ENCODE data around the gene COBL.

Gene COBL

DNA sequence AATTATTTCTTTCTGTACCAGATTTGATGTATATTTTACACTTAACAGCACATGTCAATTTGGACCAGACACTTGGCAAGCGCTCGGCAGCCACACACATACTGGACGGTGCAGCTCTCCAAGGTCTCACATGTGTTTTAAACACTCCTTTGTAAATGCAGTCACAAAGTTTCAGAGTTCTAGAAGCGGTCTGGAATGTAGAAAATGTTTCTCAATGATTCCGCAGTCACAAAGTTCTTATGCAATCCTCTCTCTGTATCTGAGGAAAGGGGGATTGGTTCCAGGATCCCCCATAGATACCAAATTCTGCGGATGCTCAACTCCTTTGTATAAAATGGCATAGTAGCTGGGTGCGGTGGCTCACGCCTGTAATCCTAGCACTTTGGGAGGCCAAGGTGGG is 280.9 kb downstream of the COBL start:
- DNase-seq = no peak

DNA sequence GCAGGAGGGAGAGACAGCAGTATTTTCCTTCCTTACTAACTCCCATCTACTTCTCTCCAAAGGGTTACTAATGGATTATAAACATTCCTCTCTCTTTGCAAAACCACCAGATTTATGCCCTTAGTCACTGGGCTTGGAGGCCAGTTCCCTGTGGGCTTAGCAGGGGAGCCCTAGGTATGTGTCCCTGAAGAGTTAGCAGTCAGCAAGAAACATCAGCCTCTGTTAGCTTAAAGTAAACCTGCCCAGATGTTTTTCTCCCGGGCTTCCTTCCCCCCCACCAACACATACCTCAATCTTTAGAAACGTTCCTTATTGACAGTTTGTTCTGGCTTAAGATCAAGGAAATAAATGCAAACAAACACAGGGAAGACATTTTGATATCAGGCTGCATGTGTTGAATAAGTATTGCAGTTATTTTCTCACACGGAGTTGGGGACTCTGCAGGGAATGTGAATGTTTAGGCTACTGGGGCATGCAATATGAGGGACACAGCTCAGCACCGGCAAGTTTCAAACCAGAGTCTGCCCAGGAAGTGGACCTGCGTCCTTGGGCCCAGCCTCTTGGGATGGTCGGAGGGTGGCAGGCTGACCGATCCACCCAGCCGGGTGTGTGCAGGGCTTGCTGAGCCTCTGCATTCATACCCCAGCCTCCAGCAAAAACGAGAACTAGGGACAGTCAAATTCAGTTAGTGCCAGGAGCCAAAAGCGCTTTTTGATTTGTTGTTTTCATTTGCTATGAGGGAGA is 281.9 kb downstream of the COBL start:
- DNase-seq = no peak

DNA sequence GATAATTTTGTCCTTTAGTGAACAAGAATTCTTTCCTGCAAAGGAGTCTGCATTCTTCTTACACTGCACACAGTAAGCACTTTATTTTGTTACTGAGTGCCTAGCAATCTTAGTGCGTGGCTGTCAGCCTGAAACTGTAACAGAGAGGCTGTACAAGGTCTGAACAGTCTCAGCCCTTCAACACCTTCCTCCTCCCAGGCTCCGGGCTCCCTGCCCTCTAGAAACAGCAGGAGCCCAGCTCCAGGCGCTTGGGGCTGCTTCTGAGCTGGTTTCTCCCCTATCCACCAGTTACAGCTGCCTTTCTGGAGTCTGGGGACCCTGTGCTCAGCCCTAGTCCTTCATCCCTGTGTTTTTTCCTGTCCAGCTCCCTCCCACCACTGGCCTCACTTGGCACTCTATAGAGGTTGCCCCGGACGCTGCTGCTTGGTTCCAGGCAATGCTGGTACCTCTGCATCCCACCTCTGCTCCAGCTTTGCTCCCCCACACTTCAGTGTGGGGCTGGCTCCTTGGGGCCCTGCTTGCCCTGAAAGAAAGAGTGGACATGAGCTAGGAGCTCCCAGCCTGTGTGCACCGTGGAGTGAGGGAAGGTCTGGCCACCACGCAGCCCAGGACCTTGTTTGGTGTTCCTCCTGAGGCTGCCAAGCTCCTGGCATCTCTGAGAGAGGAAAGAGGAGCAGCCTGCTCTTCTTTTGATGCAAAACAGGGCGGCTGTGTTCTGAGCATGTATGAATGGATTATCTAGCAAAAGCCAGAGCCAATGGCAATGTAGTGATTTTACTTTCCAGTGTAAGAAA is 282.7 kb downstream of the COBL start:
- no peak for DNase-seq

DNA sequence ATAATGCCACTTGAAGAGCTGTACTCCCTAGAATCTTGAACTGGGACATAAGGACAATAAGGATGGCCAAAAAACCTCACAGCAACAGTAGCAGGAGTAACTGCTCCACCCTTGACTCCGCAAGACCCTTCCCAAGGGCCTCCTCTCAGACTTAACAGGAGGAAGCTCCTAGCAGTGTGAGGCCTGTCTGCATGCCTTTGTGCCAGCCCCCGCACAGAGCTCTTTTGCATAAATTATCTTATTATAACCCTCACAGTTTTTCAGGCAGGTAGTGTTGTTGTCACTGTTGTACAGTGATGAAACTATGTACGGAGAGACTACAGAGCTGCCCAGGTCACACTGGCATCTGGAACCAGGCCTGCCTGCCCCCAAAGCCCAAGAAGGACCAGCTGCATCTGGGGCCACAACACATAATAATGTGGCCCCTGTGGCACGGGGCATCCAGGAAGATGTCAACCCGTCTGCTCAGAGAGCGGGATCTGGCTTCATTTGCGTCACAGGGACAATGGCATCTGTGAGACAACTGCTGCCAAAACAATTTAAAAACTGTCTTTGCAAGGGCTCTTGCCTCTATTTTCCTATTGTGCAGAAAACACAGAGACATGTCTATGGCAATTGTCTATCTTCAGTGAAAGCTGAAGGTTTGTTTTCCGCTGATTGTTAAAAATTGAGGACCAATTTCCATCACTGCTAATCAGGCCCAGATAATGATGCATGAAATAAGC is 284.7 kb downstream of the COBL start:
- DNase-seq = no peak

DNA sequence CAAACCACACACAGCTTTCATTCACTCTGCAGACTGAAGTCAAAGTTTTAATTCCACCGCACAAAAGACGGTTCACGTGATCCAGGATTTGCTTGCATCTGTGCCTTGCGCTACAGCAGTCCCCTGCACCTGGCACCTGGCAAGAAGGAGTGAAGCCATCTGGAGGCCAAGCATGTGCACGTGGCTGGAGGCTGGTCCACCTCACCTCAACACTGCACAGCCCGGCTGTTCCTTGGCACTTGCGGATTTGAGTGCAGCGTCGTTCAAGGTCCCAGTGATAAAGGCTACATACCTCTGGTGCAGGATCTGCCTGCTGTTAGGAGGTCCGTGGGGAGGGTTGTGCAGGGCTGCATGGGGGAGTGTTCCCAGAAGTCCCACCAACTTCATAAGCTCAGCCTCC is 285.4 kb downstream of the COBL start:
- DNase-seq = no peak

DNA sequence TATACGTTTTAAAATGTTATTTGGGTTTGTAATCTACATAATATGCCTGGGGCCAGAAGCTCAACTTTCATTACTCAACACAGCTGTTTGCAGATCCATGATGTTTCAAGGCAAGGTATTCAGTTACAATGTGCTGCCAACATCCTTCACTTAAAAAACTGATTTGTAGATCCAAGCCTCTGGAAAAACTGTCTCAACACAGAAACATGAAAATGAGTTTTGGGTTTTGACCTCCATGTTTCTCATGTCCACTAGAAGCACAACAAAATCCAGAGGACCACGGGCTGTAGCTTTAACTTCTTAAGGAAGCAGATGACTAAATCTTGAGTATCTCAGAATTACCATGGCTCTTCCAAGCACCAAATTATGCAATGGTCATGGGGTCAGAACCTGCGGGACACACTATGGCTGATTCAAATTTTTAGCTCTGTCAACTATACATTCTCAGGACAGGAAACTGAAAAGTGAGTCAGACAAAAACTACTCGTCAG is 286.9 kb downstream of the COBL start:
- no peak for DNase-seq

DNA sequence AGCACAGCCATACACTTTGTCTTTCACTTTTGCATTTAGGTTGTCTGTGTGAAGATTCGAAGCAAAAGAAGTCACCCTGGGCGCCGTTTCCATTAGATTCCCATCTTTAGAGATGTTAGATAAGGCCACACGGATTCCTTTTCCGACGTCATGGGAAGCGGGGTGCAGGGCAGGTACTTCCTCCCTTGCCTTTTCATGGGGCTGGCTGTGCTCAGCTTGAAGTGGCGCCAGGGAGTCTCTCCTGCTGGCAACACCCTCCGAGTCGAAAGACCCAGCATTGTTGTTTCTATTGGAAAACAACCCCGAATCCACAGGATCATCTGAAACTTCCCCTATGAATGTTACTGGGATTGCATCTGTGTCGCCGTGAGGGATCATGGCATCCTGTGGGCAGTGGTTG is 287.5 kb downstream of the COBL start:
- no peak for DNase-seq

DNA sequence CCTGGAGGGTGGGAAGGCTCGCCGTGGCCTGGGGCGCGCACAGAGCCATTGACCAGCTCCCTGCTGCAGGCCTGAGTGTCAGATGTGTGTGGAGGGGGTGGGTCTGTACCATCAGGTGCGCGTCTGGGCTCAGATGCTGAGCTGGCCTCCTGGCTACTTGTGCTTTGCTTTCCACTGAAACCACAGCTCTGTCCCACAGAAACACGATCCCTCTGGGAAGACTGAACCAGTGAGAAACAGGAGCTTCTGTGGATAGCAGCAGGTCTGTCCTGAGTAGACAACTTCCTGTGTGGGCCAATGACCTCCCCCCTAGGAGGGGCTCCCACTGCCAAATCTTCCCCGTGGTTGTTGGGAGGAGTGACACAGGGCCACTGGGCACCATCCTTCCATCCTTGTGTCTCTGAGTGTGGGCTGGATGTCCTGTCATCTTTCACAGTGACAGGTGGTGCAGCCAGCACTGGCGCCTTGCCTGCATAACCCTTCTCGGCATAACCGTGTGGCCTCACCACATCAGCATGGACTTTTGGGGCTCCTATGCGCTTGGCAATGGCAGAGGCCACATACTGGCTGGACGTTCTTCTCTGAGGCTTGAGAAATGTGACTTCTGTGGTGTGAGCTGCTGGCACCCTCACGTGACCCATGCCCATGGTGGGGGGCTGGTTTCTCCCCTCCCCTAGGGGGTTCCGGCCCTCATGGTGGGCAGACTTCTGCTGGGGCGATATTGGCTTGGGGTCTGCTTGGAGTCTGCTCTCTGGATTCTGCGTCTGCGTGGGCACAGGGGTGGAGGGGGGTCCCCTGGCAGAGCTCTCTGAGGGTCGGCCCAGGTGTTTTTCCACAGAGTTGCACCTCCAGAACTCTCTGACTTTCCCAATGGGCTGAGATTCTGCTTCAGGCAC is 288.4 kb downstream of the COBL start:
- DNase-seq = no peak

DNA sequence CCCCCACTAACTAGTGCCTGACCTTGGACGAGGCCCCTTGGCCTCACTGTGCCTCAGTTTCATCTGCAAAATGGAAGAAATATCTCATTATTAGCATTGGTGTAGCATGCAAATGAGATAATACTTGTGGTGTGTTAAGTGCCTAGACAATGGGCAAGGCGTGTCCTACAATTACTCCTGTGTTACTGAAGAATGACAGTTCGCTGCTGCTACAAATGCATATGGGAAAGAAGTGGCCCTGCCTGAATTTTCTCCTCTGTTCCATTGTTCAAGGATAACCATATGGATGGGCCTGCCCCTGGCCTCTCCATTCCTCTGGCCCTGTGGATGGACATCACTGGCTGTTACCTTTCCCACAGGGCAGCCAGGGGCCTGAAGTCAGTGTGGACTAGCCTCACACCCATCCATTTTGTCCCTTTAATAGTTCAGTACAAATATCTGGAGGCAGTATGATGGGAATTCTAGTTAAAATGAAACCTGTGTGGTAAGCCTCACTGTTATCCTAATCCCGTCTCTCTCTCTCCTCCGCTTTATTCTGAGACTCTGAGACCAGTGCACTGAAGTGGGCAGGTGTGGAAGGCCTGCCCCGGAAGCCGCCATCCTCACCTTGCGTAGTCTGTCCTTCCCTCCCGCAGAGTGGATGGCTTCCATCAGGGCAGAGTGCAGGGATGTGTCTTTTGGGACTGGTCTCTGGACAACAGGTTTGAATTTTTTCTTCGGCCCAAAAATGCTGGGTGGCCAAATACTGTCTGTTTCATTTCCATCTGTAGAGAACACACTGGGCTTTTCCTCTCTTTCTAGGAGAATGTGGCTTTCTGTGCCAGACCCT is 289.3 kb downstream of the COBL start:
- no peak for DNase-seq

DNA sequence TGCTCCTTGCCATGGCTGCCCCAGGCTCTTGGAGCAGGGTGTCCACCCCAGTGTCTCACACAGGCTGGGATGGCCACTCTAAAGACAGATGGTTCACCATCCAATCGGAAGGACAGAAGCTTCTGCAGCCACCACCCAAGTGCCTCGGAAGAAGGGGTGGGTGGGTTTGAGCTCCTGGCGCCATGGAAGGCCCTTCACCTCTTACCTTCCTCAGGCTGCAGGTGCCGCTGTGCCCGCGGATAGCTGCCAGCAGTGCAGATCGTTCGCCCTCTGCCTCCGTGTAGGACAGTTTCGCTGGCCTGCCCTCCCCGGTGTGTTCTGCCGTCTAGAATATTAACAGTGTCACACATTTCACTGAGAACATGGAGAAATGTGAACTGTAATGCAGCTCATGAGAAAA is 290.3 kb downstream of the COBL start:
- DNase-seq = no peak

DNA sequence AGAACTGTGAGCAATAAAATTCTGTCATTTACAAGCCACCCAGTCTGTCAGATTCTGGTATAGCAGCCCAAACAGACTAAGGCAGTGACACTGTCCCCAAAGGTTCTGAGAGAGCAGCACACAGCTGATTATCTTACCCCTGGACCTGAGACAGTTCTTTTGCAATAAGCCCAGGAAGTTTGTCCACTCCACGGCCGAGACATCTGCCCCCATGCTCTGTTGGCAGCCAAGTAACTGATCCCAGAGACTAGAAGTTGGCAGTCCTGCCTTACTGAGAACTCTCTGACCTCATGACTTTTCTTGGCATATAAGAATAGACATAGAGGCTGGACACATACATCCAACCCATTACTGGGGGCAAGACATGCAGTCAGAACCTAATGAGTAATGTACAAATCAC is 290.9 kb downstream of the COBL start:
- DNase-seq = no peak

DNA sequence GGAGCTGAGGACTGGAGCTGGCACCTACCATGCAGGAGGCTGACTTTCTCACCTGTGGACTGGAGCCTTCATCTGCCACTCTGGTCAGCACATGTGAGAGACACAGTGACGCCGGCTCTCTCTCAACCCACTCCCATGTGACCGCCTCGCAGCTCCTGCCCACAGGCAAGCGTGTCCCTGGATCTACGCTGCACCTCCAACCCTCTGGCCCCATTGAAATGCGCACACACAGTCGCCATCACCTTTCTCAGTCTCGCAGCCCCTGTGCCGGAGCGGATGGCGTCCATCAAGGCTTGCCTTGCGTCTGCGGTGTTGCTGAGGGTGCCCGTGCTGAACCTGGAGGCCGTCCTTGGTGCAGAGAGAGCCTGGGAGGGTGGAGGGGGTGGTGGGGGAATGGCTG is 291.7 kb downstream of the COBL start:
- no peak for DNase-seq

DNA sequence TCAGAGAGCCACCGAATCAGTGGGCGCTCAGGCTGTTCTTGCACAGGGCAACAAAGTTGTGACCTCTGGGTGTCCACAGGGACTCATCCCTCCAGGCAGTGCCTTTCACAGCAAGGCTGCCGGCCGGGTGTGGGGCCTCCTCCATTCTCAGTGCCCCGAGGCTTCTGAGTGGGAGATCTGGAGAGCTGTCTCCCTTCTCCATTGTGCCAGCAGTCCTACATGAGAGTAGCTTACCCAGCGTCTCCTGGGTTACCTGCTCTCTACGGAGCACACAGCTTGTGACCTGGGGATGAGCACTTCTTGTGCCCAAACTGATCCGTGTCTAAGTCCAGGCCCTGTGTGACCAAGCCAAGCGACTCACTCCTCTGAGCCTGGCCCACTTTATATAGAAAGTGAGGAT is 293.1 kb downstream of the COBL start:
- DNase-seq = no peak

DNA sequence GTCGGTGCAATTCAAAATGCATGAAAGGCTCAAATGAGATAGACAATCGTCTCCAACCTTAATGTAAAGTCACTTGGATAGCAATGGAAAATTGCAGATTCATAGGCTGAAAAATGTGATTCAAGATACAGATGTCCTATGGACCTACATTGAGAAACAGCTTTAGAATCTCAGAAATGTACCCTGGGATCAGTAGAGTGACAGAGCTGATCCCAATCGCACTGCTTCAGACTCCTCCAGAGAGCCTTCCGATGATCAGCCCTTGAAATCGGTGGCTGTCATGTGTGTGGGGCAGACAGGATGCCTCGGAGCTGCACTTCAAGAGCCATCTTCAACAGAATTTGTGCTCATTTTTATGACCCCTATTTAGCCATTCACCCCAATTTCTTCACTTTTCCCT is 293.8 kb downstream of the COBL start:
- DNase-seq = no peak

DNA sequence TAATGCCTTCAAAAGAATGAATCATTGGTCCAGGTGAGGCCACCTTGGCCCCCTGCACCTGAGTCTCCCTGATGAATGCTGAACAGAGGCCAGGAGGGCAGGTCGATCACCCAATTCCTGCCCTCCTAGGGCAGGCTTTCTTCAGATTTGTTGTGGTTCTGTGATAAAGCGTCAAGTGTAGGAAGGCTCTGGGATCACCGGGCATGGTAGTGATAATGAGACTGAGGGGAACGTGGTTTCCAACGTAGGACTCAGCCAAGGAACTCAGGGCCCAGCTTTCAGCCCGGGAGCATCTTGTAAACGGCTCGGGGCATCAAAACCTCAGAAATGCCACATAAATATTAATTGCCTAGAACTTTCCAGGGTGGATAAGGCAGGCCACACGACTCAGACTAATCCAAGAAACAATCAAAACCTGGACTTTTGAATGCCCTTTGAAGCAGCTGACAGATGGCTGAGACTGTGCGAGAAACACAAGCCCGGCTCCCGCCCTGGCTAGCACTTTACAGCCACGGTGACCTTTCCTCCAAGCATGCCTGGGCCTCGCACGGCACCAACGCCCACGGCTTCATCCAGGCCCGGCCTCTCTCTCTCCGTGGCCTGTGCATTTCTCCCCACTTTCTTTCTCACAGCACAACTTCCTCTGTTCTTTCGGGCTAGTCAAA is 294.6 kb downstream of the COBL start:
- no peak for DNase-seq

DNA sequence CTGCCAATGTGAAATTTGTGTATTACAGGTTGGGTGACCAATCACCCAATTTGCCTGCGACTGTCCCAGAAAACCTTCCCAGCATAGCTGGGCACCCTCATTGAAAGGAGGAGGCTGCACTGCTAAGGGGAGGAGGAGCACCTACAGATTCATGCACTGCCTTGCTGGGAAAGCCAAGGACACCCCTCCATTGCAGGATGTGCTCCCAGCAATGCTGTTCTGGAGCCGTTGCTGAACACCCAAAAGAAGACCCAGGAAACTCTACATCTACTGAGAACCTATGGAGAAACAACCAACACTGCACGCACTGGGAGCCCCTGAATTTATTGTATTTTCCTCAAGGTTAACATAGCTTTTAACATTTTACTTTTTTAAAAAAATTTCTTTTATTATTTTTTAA is 295.7 kb downstream of the COBL start:
- no peak for DNase-seq

DNA sequence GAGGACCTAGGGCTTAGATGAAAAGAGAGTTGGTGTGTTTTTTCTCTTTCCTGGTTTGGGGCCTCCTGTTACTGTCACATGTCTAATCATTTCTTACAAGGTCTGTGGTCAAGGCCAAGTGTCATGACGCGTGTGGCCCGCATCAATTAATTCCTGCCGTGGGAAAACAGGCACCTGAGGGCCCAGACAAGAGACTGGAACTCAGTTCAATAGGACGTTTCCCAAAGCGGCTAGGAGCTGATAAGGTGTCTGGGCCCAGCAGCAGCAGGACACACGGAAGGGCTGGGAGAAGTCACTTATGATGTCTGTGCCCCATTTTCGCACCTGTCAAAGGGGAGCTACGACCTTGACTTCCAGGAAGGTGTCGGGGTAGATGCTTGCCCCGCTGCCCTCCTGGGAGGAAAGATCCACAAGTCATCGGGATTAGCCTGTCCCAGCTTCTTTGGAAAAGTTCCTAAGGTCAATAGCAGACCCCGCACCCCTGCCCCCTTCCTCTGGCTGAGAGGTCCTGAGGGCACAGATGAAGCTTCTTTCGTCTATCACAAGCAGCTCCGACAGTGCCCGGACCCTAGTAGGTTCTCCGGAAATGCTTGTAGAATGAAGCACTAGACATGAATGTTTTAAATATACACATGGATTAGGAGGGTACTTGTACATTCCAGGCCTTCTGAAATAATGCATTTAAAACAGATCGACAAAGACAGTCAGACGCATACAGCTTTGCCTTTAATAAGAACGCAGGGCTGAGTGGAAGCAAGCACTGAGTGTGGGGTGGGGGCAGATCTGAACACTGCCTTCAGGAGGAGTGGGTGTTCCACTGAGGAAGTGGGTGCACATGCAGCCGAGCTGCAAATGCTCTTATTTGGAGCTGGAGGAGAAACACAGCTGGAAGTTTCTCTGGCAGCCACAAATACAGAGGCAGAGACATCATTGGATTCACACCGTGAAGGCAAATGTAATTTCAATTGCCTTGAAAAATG is 296.4 kb downstream of the COBL start:
- no peak for DNase-seq

DNA sequence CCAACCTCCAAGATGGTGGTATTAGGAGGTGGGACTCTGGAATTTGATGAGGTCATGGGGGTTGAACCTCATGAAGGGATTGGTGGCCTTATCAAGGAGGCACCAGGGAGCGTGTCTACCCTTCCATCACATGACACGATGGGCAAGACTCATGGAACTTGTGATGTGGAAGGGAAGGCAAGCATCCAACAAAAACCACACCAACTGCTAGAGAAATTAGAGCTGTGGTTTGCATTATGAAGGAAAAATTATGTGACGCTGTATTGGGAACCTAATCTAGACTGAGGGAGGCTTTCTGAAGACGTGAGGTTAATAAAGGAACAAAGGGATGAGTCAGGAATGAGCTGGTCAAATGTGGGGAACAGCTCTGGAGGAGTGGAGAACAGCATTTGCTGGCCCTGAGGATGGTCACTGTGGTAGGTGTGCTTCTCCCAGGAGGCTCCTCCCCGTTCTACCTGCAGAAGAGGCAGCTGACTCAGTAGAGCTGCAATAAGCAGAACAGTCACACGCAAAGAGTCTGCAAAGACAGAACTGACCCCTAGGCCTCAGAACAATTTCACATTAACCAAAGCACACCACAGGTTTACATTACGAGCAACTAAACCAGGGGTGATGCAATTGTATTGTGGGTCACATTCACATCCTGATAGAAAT is 297.3 kb downstream of the COBL start:
- DNase-seq = no peak

Data from stimulated activated CD4-positive, alpha-beta T cell treated with anti-CD3 and anti-CD28 coated beads, Interleukin-4, amount 100 ng/mL, for 1 hour (primary cell).